Activated CD8-positive, alpha-beta memory T cell treated with anti-CD3 and anti-CD28 coated beads, Interleukin-2, amount 50 U/mL, for 4 hours (primary cell): ENCODE measurements around the gene GDI1.

ENCODE experiments used
- DNase-seq: peaks from one replicate; pipeline ENCODE4 v3.0.0-alpha.2; 2020

The GDI1 gene

GRCh38 chrX:154484255-154485149 is 47.5 kb downstream of the GDI1 start:
- DNase-seq: no peak

- no peak for DNase-seq
Measured at GRCh38 chrX:154485150-154486051, 48.4 kb downstream of the GDI1 start.

- DNase-seq: peak; percentile 32
Measured at GRCh38 chrX:154486052-154486395, 49.1 kb downstream of the GDI1 start.

GRCh38 chrX:154486396-154487207 is 49.6 kb downstream of the GDI1 start, which contains the start of gene UBL4A:
Gene UBL4A (minus strand): TSS chrX:154486615. CDS start chrX:154486584, 31 bp downstream.
- DNase-seq: peak; percentile 53

GRCh38 chrX:154487518-154488290 is 50.8 kb downstream of the GDI1 start:
- DNase-seq: no peak

- DNase-seq: no peak
Measured at GRCh38 chrX:154488336-154489075, 51.6 kb downstream of the GDI1 start.

GRCh38 chrX:154489182-154489581 is 52.2 kb downstream of the GDI1 start:
- no peak for DNase-seq

GRCh38 chrX:154490021-154490413 is 53.1 kb downstream of the GDI1 start:
- DNase-seq: no peak

- peak; percentile 86 for DNase-seq
Measured at GRCh38 chrX:154490414-154491083, 53.6 kb downstream of the GDI1 start, which contains the start of gene SLC10A3. Gene SLC10A3 (minus strand): TSS chrX:154490629. CDS start chrX:154488940, 1,689 bp downstream.
